HCT116 (cell line): ENCODE measurements around the gene MOV10. TPM values are rescaled to one million over a fixed set of nuclear protein-coding genes. Genes with fewer than 3 reads are reported as not detected.
"Not testable (repeated sequence)": the region's sequence is repeated elsewhere in the genome, so short reads cannot be mapped to it uniquely, and the experiment has no call there.

ENCODE experiments used
- ATAC-seq: fragments of 200-7000 bp; cut with Tn5 transposase; 2 replicates; pipeline ENCODE4 v1.9.1; 2020; ENCODE audit warnings: mild to moderate bottlenecking, moderate library complexity
- BruUV-seq: library from RNA; stranded (reverse); fragments of 400-500 nt; replicated peaks from 2 replicates; lab custom pipeline; 2021; lab: Mats Ljungman, UMichigan
- CTCF ChIA-PET: fragments of 300-600 bp; sonication (Branson Sonifier 250); formaldehyde crosslinking; loops from one replicate; lab custom pipeline; 2021; ENCODE audit warnings: antibody characterized with exemption; lab: Charles Lee
- POLR2A ChIA-PET: fragments of 300-600, 350-600 bp; sonication (Branson Sonifier 250); formaldehyde crosslinking; loops from one replicate; lab custom pipeline; 2021; ENCODE audit warnings: antibody characterized with exemption; lab: Charles Lee
- RAD21 ChIA-PET, 2 experiments: fragments of 300-600 bp; sonication (Branson Sonifier 250); formaldehyde crosslinking; loops; one replicate each; lab custom pipeline; 2023; ENCODE audit warnings: low total read pairs in 2 of 2; ENCODE audit not compliant: uncharacterized antibody in 2 of 2, unreplicated experiment in 2 of 2, low non-redundant PET in 1 of 2; lab: Charles Lee
- DNase-seq: peaks from one replicate; pipeline ENCODE4 v3.0.0-alpha.2; 2010; ENCODE audit warnings: low read depth, low spot score
- H2AFZ ChIP-seq: fragments of 200-600 bp; shearing (Covaris generic), sonication (generic); 2 replicates; pipeline ENCODE4 v1.6.1; 2017; ENCODE audit warnings: low read depth, mixed run types, mixed read lengths, antibody characterized with exemption, low read length; ENCODE audit not compliant: poor library complexity, severe bottlenecking
- H3K27ac ChIP-seq: 2 replicates; pipeline ENCODE4 v1.5.1; 2012; ENCODE audit warnings: low read depth, low read length
- H3K27me3 ChIP-seq: fragments of 200-600 bp; sonication (generic); 2 replicates; pipeline ENCODE4 v1.6.1; 2016; ENCODE audit warnings: mixed run types, low read length, mixed read lengths; ENCODE audit not compliant: insufficient read depth
- H3K36me3 ChIP-seq, 2 experiments: fragments of 200-500 bp in 1 of 2; fragments of 200-600 bp in 1 of 2; sonication (Bioruptor generic) in 1 of 2; sonication (generic) in 1 of 2; 2 replicates each; pipeline versions ENCODE4 v1.5.1 to v1.6.1; 2014 to 2016; ENCODE audit warnings: low read length in 2 of 2, inconsistent platforms in 1 of 2, mixed read lengths in 1 of 2, mixed run types in 1 of 2; ENCODE audit not compliant: insufficient read depth in 2 of 2, control insufficient read depth in 1 of 2
- H3K4me1 ChIP-seq, 2 experiments: fragments of 200-600 bp in 1 of 2; sonication (generic) in 1 of 2; 2 replicates each; pipeline versions ENCODE4 v1.5.1 to v1.6.1; 2012 to 2017; ENCODE audit warnings: low read length in 2 of 2, inconsistent platforms in 1 of 2, mild to moderate bottlenecking in 1 of 2, mixed read lengths in 1 of 2, mixed run types in 1 of 2, moderate library complexity in 1 of 2; ENCODE audit not compliant: insufficient read depth in 2 of 2, control insufficient read depth in 1 of 2
- H3K4me2 ChIP-seq: fragments of 200-600 bp; sonication (generic); 2 replicates; pipeline ENCODE4 v1.6.1; 2017; ENCODE audit warnings: mixed run types, low read length, mixed read lengths
- H3K4me3 ChIP-seq, 2 experiments: fragments of 200-600 bp in 1 of 2; sonication (generic) in 1 of 2; replicated peaks in 1 of 2; 2 replicates each; pipeline ENCODE4 v1.5.1; 2011 to 2016; ENCODE audit warnings: low read length in 2 of 2, control low read depth in 1 of 2, low read depth in 1 of 2, mild to moderate bottlenecking in 1 of 2, mixed read lengths in 1 of 2, mixed run types in 1 of 2
- H3K79me2 ChIP-seq: fragments of 200-600 bp; sonication (generic); 2 replicates; pipeline ENCODE4 v1.6.1; 2017; ENCODE audit warnings: mild to moderate bottlenecking, mixed run types, low read length, moderate library complexity, mixed read lengths; ENCODE audit not compliant: insufficient read depth
- H3K9ac ChIP-seq: fragments of 200-600 bp; sonication (generic); 2 replicates; pipeline ENCODE4 v1.6.1; 2016; ENCODE audit warnings: low read length, mixed read lengths
- H3K9me2 ChIP-seq: fragments of 200-600 bp; sonication (generic), shearing (Covaris generic); 2 replicates; pipeline ENCODE4 v1.6.1; 2017; ENCODE audit warnings: mixed run types, mild to moderate bottlenecking, moderate library complexity; ENCODE audit not compliant: insufficient read depth
- H3K9me3 ChIP-seq, 2 experiments: fragments of 200-500 bp in 1 of 2; fragments of 200-600 bp in 1 of 2; sonication (Bioruptor generic) in 1 of 2; sonication (generic) in 1 of 2; 2 replicates each; pipeline ENCODE4 v1.6.1; 2014 to 2017; ENCODE audit warnings: low read length in 2 of 2, mixed read lengths in 2 of 2, inconsistent platforms in 1 of 2, low read depth in 1 of 2, mild to moderate bottlenecking in 1 of 2, mixed run types in 1 of 2, moderate library complexity in 1 of 2; ENCODE audit not compliant: control insufficient read depth in 1 of 2, insufficient read depth in 1 of 2
- H4K20me1 ChIP-seq: fragments of 200-600 bp; sonication (generic), shearing (Covaris generic); 2 replicates; pipeline ENCODE4 v1.6.1; 2017; ENCODE audit warnings: mixed run types, mild to moderate bottlenecking, moderate library complexity; ENCODE audit not compliant: insufficient read depth
- POLR2AphosphoS5 ChIP-seq: IDR thresholded peaks from 2 replicates; pipeline ENCODE4 v1.6.1; 2011; ENCODE audit warnings: mild to moderate bottlenecking, low read depth, low read length, moderate library complexity
- TCF7L2 ChIP-seq: IDR thresholded peaks from 2 replicates; pipeline ENCODE4 v1.7.0; 2011; ENCODE audit warnings: borderline replicate concordance, inconsistent platforms; ENCODE audit not compliant: insufficient read depth, insufficient read length; ENCODE audit errors: extremely low read depth
- intact Hi-C: fragments of 100-400 bp; cut with micrococcal nuclease; formaldehyde crosslinking; loops from 2 replicates; pipeline ENCODE4 v1.10.0; 2022
- total RNA-seq: library from RNA; stranded (reverse); gene quantifications from one replicate; pipeline ENCODE4 v1.2.1, GENCODE V29; 2021; ENCODE audit not compliant: unreplicated experiment
- TF ChIP-seq, protein P1 (sequence below), 3 experiments: fragments of 200-600 bp in 1 of 3; sonication (generic) in 1 of 3; IDR thresholded peaks in 2 of 3; conservative IDR thresholded peaks in 1 of 3; 2 replicates each; pipeline ENCODE4 v1.5.1; 2012 to 2017; ENCODE audit warnings: low read depth in 2 of 3, low read length in 2 of 3, antibody characterized with exemption in 1 of 3, borderline replicate concordance in 1 of 3, control low read depth in 1 of 3, mild to moderate bottlenecking in 1 of 3, mixed read lengths in 1 of 3, mixed run types in 1 of 3, moderate library complexity in 1 of 3; ENCODE audit not compliant: insufficient read depth in 1 of 3

The MOV10 gene
- total RNA-seq, 1 experiment from 2014 or later: 109 TPM

DNA sequence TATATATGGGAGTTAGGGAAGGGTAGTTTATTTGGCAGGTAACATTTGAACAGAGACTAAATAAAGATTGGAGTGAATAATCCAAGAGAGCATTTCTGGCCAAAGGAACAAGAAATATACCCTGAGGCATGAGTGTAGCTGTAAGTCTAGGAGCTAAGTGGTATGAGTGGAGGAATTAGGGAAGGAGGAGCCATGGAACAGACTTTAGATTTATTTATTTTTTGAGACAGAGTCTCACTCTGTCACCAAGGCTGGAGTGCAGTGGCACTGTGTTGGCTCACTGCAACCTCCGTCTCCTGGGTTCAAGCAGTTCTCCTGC is 36.4 kb upstream of the MOV10 start:
- Histone ChIP-seq H3K36me3 (no peaks in the 10 kb centered on the region), H2AFZ (no peak overlapping the region), H3K4me1 (peaks cover 9 to 36% of the 10 kb centered on the region in 2 experiments), H3K9ac (no peak overlapping the region), H3K27me3 (no peaks in the 10 kb centered on the region), H3K4me2 (no peak overlapping the region), H4K20me1 (peaks cover 33% of the 10 kb centered on the region; the same call in 1 of the 2 replicates), H3K4me3 (no peak overlapping the region), H3K79me2 (peaks cover 88% of the 10 kb centered on the region), H3K9me2 (no peaks in the 10 kb centered on the region), H3K9me3 (no peaks in the 10 kb centered on the region), H3K27ac (no peak overlapping the region)
- TF ChIP-seq POLR2AphosphoS5: no peak
- TF ChIP-seq, protein P1, sequence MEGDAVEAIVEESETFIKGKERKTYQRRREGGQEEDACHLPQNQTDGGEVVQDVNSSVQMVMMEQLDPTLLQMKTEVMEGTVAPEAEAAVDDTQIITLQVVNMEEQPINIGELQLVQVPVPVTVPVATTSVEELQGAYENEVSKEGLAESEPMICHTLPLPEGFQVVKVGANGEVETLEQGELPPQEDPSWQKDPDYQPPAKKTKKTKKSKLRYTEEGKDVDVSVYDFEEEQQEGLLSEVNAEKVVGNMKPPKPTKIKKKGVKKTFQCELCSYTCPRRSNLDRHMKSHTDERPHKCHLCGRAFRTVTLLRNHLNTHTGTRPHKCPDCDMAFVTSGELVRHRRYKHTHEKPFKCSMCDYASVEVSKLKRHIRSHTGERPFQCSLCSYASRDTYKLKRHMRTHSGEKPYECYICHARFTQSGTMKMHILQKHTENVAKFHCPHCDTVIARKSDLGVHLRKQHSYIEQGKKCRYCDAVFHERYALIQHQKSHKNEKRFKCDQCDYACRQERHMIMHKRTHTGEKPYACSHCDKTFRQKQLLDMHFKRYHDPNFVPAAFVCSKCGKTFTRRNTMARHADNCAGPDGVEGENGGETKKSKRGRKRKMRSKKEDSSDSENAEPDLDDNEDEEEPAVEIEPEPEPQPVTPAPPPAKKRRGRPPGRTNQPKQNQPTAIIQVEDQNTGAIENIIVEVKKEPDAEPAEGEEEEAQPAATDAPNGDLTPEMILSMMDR (IDR thresholded peaks at IDR 0.05 in 2 of 3, conservative IDR thresholded peaks at IDR 0.05 in 1 of 3; ENCODE audit: borderline replicate concordance in 1 of 3, insufficient read depth in 1 of 3, low read depth in 2 of 3, low read length in 2 of 3): no peak
- no peak for TF ChIP-seq TCF7L2
- DNase-seq (no peak), ATAC-seq (no peak)
- ChIA-PET CTCF (no interaction called here), RAD21 (no interaction called here), POLR2A (no interaction called here)
- intact Hi-C loops: no loop called here
- BruUV-seq: no TSS peak

DNA sequence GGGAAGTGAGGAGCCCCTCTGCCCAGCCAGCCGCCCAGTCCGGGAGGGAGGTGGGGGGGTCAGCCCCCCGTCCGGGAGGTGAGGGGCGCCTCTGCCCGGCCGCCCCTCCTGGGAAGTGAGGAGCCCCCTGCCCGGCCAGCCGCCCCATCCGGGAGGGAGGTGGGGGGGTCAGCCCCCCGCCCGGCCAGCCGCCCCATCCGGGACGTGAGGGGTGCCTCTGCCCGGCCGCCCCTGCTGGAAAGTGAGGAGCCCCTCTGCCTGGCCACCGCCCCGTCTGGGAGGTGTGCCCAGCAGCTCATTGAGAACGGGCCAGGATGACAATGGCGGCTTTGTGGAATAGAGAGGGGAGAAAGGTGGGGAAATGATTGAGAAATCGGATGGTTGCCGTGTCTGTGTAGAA is 34.0 kb upstream of the MOV10 start:
- H3K27me3 ChIP-seq, H3K9ac ChIP-seq, H2AFZ ChIP-seq, BruUV-seq, POLR2A ChIA-PET, H3K9me3 ChIP-seq, ATAC-seq, H3K36me3 ChIP-seq, H3K27ac ChIP-seq, CTCF ChIA-PET, H3K4me3 ChIP-seq, intact Hi-C loops, H3K9me2 ChIP-seq, RAD21 ChIA-PET, H3K4me2 ChIP-seq, DNase-seq: not testable (repeated sequence)
- Histone ChIP-seq H3K79me2 (peaks cover 88% of the 10 kb centered on the region), H4K20me1 (peaks cover 15% of the 10 kb centered on the region; the same call in 1 of the 2 replicates), H3K4me1 (peaks cover 4 to 27% of the 10 kb centered on the region in 2 experiments; a peak in 3 of 4 replicates)
